Activated T-helper 9 cell treated with anti-CD3 and anti-CD28 coated beads, Interleukin-2, amount 50 U/mL, for 16 hours (primary cell): ENCODE measurements around the gene NTNG1.

Experiments
- DNase-seq: peaks from one replicate; pipeline ENCODE4 v3.0.0-alpha.2; 2020; ENCODE audit warnings: low read depth

The NTNG1 gene

GRCh38 chr1:107459204-107459904, 318.5 kb downstream of the NTNG1 start:
- DNase-seq: no peak

GRCh38 chr1:107460035-107460434, 319.2 kb downstream of the NTNG1 start:
- DNase-seq: no peak

- DNase-seq: no peak
Measured at GRCh38 chr1:107464827-107465226, 324.0 kb downstream of the NTNG1 start.

- no peak for DNase-seq
Measured at GRCh38 chr1:107467286-107467685, 326.4 kb downstream of the NTNG1 start.

- no peak for DNase-seq
Measured at GRCh38 chr1:107467811-107468210, 327.0 kb downstream of the NTNG1 start.

- DNase-seq: no peak
Measured at GRCh38 chr1:107473065-107473464, 332.2 kb downstream of the NTNG1 start.

- no peak for DNase-seq
Measured at GRCh38 chr1:107474877-107475612, 334.2 kb downstream of the NTNG1 start.

GRCh38 chr1:107477233-107477632, 336.4 kb downstream of the NTNG1 start:
- DNase-seq: no peak

- no peak for DNase-seq
Measured at GRCh38 chr1:107479865-107480350, 339.1 kb downstream of the NTNG1 start.

- no peak for DNase-seq
Measured at GRCh38 chr1:107480548-107481415, 339.9 kb downstream of the NTNG1 start.

GRCh38 chr1:107481756-107482384, 341.0 kb downstream of the NTNG1 start:
- no peak for DNase-seq

GRCh38 chr1:107483949-107484348, 343.1 kb downstream of the NTNG1 start:
- no peak for DNase-seq

- DNase-seq: no peak
Measured at GRCh38 chr1:107486349-107486748, 345.5 kb downstream of the NTNG1 start.

GRCh38 chr1:107487506-107487905, 346.7 kb downstream of the NTNG1 start:
- DNase-seq: no peak

GRCh38 chr1:107491582-107491981, 350.7 kb downstream of the NTNG1 start:
- DNase-seq: no peak

GRCh38 chr1:107493111-107493716, 352.4 kb downstream of the NTNG1 start:
- no peak for DNase-seq

GRCh38 chr1:107494061-107494460, 353.2 kb downstream of the NTNG1 start:
- DNase-seq: no peak

- no peak for DNase-seq
Measured at GRCh38 chr1:107496002-107496401, 355.2 kb downstream of the NTNG1 start.

- DNase-seq: no peak
Measured at GRCh38 chr1:107499139-107499744, 358.4 kb downstream of the NTNG1 start.

GRCh38 chr1:107501081-107501605, 360.3 kb downstream of the NTNG1 start:
- DNase-seq: no peak

- DNase-seq: no peak
Measured at GRCh38 chr1:107510347-107510746, 369.5 kb downstream of the NTNG1 start.
